SW 1271 (cell line): ENCODE results near the gene CYYR1.

Experiments used
- DNase-seq, 2 experiments: peaks; one replicate each; lab custom pipeline; 2025; lab: John Stamatoyannopoulos, UW

Gene CYYR1

DNA sequence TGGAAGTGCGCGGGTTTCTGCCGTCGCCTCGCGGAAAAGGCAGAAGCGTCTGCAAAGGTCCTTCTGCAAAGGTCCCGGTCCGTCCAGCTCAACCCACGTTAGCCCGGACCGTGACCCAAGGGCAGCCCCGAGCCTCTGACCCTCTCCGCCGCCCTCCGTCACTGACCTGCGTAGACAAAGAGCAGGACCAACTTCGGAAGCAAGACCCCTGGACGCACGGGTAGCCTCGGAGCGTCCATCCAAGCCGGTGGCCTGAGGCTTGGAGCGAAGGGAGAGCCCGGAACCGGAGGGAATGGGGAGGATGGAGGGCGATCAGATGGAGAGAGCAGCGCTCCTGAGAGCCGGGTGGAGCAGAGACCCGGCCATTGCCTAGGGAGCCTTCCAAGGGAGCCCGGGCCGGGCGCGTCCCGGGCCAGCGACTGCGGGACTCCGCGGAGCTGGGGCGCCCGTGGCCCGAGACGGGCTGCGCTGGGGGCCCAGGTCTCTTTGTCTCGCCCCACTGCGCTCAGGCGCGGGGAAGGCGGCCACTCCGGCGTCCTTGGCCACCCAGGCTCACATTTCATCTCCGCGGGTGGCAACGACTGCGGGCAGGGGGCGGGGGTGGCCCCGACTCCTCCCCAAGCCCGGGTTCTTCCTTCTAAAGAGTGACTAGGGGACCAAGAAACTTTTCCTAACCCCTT, at the start of gene CYYR1:
TSS of gene CYYR1 (minus strand) at position 585 of the 680 bp plus-strand sequence. CDS start at position 239, 346 bp downstream.
- DNase-seq: no peak

DNA sequence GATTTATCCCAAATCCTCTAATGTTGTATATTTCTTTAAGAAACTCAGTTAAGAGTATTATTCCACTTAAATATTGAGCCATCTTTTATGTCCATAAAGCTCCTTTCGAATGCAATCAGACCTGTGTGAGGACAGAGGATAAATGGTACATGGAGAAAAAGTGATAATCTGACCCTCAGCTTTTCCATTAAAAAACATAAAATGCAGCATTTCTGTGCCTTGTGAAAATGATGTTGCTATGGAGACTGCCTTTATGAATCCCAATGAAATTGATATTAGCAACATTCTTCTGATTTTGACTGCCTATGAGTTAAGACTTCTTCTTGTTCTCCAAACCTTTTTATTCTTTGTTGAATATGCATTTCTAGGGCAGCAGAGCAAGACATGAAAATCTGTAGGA, 44.1 kb upstream of the CYYR1 start:
- DNase-seq: no peak

DNA sequence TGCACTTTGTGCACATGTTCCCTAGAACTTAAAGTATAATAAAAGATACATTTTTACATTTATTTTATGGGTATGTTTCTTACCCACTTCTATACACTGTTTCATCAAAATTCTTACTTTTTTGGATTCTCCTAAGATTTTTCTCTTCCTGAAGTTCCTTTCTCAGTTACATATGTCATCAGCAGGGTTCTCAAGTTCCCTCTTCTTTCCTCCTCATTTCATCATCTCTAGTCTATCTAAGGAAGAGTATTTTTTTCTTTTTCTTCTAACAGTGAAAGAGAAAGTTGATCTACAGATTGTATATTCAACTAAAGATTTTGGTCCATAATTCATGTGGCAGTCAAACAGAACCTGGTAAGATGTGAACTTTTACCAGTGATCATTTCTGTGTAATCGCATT, 41.2 kb upstream of the CYYR1 start:
- DNase-seq: no peak

DNA sequence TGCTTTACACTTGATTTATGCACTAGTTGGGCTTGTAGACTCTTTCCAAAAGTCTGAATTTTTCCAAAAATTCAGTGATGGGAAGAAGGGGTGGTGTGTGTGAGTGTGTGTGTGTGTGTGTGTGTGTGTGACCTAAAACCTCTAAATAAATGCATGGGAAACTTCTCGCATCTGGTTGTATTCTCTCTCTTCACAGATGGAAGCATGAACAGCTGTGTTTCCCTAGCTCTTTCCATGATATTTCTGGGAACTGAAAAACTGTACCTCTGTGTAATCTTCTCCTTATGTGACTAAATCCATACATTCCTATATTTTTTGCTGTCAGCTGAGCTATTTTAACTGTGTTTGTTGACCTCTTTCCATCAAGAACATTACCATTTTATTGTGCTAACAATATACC, 26.2 kb upstream of the CYYR1 start:
- no peak for DNase-seq

DNA sequence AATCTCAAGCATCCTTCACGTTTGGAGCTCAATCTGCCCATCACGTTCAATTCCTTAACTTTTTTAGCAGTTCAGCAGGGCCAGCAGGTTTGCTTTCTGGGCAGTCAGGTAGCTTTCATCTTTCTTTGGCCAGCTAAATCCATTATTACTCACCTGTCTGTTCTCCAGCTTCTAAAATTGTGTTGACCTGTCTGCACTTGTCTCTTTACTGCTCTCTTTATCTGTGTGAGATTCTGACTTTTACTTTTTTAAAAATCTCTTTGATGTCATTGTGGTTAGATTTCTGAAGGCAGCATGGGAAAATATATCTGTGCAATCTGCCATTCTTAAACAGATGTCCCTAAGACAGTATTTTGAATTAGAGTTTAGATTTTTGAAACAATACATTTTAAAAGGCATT, 24.9 kb upstream of the CYYR1 start:
- no peak for DNase-seq

DNA sequence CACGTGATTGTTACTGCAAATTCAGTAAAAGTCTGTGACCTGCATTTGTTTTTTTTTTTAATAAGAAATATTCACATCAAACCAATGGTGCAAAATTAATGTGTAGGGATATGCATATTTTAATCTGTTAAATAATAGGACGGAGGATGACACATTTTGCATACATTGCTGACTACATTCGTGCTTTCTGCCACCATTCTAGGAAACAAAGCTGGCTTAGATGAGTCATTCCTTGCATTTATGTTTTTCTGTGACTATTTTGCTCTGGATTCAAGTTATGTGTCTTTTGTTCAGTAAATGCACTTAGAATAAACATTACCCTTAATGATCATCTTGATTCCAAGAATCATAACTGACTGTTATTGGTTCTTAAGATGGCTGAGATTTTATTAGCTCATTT, 23.9 kb upstream of the CYYR1 start:
- DNase-seq: no peak

DNA sequence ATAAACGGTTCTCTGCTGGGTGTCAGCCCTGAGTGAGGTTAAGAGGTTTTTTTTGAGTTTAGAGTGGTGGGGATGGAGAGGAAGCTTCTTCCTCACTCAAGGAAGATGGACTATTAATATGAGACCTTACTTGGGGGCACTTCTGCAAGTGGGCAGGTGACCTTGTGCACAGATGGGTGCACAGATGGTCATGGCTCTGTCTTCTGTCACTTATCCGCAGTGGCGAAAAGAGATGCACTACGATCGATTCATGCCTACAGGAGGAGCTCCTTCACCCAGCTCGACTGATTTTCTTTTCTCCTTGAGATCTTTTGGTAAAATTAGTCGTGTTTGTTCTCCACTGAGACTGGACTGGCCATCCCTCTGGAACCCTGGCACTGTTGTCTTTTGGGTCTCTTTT, 22.9 kb upstream of the CYYR1 start:
- no peak for DNase-seq

DNA sequence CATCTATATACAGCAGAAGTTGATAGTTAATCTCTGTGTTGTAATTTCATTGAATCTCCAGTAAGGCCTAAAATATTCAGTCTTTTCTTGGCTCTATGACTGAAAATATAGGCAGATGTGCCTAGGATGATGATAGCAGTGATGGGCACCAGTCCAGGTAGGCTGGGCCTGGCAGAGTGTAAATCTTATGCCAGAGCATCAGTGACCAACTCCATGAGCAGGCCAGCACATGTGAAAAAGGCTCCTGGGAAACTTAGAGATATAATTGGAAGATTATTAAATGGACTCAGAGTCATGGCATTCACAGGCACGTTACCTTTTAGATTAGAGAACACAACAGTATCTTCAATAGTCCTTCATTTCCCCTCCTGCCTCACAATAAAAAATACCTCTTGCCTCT, 20.7 kb upstream of the CYYR1 start:
- DNase-seq: no peak

DNA sequence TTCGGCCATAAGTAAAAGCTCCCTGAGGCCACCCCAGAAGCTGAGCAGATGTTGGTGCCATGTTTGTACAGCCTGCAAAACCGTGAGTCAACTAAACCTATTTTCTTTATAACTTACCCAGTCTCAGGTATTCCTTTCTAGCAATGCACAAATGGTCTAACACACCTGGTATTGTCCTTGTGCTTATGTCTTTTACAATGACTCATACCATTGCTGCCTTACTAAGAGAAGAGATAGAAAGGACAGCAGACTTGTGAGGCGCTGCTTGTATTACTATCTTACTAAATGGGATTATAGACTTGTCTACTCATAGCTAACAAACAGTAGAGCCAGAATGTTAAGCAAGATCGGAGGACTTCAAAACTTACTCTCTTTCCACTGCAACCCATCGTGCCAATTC, 18.5 kb upstream of the CYYR1 start:
- DNase-seq: no peak

DNA sequence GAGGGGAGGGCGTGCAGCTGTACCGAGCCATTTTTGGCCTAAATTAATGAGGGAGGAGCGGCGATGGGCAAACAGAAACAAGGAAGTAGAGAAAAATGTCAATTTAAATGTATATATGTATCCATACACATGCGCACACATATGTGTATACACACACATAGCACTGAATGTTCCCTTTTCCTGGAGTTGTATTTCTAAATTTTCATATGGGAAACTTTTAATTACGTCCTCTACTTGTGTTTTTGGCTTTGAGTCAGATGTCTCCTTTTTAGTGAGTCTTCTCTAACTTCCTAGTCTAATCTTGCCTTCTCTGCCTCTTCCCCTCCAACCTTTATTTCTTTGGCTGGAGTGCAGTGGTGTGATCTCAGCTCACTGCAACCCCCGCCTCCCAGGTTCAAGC, 15.4 kb upstream of the CYYR1 start:
- DNase-seq: no peak

DNA sequence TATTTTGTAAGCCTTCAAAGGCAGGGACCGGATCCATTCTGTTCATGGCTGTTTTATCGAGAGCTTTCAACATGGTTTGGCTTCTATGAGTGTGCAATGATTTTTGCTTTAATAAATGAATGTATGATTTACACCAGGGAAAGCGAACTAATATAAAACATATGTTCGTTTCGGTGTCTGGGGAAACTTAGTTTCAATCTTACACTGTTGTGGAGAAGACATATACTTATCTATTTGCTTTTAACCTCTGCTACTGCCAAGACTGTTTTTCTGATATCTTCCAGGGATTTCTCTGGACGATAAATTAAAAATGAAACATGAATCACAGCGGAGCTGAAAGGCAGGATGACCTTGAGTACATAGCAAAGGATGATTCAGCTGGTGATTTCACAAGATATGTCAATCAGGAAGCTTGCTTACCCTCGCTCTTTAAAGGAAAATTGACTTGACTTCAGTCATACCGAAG, 14.7 kb upstream of the CYYR1 start:
- DNase-seq: no peak

DNA sequence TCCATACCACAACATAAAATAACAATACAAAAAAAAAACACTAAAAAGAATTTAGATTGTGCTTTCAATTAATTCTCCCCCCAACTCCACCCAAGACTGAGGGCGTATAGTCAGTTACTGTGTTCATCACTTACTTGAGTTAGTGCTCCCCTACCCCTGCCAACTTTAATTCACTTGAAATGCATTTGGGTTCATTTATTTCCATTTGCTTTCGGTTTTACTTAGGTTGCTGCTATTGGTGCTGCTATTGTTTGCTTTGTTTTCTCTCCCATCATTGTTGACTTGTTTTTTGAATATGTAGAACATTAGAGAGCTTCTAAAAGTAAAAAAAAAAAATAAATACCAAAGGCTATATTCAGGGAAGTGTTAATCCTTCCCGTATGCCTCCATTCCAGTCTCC, 10.7 kb upstream of the CYYR1 start:
- no peak for DNase-seq

DNA sequence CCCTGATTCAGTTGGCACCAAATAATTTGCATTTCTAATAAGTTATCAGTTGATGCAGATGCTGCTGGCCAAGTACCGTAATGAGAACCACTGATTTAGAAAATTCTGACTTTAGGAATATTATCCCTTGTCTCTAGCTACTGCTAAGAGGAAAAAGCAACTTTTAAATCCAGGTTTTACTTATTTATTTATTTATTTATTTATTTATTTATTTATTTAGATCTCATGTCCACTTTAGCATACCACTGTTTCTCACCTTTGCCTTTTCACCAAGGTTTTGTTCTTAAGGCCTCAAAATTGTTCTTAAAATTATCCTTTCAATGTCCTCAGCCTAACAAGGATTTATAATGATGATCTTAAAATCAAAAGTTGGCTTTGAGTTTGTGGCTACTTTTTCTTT, 8.7 kb upstream of the CYYR1 start:
- no peak for DNase-seq

DNA sequence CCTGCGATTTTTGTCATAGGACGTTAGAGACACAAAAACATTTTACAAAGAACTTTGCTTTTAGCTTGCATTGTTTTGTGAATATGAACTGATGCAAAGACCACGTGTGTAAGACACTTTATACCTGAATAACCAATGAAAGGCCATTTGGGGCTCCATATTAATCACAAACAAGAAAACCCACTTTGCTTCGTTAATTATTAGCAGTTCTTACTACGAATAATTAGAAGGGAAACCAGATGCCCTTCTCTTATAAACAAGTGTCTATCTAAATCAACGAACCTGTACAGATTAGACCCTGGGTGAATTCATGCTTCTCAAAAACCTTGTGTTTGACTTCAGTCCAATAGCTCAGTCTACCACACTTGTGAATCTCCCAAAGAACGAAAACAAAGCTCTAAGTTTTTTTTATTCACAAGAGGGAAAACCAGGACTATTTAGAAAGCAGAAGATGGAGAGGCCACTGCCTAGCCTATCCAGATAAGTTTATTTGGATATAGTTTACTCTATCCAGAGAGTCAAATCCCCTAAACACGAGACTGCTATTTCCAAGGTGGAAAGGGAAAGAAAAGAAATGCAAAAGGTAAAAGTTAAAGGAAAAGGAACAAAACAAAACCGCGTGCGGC, 897 bp downstream of the CYYR1 start:
- no peak for DNase-seq

DNA sequence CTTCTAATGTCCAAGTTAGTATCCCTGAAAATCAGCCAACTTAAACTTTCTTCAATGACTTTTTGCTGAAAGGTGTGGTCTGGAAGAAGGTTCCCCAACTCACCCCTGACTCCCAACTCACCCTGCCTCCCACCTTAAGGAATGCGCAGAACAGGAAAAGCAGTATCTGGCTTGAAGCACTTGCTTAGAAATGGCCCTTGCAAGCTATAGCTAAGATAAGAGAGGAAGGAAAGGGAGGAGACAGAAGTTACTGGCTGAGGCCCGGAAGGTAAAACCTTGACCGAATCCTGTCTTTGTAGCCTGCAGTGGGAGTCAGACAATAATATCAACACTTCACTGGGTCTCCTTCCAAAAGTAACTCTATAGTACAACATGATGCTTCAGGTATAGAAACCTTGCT, 2.9 kb downstream of the CYYR1 start:
- no peak for DNase-seq

DNA sequence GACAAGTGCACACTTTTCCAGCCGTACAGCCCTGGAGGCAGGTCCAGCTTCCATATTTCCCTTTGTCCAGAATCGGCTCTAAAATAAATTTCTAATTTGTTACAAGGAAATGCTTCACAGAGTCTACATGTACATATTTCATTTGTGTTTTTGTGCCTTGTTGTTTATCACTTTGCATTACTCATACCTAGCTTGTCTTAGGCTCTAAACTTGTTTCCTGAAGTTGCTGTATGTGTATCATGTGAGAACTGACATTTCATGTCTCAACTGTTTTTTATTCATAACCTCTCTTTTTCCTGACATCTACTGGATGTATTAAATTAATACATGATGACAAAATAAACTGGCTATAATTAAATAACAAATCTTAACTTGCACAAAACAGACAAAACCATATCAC, 7.5 kb downstream of the CYYR1 start:
- no peak for DNase-seq

DNA sequence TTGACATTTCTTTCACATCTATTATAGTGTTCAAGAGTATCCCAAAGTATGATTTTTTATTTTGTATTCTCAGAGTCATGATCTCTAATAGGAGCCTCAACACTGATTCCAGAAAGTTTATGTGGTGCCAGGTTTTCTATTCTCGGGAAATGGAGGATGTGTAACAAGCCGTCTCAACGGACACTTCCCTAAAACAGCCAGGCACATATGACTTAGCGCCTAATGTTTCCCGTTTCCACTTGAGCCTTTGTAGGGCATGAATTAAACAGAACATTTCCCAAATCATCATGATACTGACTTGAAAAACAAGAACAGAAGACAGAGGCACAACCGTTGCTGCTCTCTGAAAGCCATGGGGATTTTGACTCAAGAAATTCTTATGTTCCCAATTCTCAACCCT, 8.0 kb downstream of the CYYR1 start:
- DNase-seq: no peak

DNA sequence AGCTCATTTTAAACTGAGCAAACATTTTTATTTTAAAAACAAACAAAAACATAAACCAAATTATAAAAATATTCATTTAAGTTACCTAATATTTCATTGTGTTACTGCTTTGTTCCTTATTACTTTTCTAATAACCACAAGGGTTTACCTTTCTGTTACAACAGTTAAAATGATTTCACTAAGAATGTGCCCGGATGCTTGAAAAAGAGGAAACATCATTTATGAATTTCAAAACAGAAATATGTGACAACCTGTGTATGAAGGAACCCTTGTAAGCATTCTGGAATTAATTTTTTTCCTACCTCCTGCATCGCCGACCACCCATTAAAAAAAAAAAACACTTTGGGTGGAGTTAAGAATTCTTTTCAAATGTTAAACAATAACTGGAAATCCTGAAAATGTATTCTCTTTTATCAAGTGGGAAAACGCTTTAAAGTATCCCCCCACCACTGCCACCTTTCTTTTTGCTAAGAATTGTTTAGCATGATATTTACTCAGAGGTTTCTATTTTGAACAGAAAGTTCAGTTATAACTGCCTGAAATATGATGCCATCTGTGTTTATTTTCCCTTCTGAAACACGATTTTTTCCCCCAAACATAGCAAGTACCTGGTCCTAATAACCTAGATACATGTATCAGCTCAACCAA, 9.1 kb downstream of the CYYR1 start:
- no peak for DNase-seq

DNA sequence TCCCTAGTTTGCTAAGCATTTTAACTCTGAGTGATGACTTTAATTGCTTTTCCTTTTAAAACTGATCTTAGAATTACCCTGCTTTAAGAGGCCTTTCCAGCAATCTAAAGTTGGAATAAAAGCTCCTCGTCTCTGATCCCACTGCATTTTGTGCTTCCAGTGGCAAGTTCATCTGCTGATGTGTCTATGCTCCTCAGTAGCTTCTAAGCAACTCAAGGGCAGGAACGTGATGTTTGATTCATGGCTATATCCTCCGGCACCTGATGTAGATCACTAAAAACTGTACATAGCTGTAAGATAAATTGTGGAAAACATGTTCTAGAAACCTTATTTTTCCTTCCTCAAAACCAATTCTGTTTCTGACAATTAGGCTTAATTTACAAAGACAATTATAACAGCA, 12.5 kb downstream of the CYYR1 start:
- DNase-seq: no peak

DNA sequence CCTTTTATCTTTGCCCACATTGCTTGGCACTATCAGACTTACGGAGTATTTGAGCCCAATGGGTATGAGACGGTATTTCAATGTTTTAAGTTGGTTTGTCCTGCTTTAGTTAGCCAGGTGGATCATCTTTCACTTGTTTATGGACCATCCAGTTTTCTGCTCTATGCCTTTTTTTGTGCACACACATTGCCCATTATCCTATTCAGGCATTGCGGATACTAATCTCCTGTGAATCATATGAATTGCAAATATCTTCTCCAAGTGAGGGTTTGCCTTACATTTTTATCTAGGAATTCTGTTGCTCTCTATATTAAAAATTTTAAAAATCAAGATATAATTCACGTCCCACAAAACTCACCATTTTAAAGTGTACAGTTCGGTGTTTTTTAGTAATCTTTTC, 14.0 kb downstream of the CYYR1 start:
- no peak for DNase-seq

DNA sequence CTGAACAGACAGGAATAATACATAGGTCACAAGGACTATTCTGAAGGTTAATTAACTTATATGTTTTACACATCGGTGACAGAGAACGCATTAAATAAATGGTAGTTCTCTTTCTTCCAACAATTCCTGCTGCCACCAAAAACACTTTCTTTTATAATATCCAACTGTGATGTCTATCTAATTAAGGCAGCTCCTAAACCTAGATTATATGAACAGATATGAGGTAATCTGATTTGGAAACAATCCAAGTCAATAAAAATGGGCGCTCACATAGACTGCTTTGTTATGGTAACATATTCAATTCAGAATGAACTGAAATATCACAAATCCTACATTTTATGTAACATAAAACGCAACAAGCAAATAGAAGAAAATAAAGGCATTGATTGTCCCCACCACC, 16.0 kb downstream of the CYYR1 start:
- DNase-seq: no peak

DNA sequence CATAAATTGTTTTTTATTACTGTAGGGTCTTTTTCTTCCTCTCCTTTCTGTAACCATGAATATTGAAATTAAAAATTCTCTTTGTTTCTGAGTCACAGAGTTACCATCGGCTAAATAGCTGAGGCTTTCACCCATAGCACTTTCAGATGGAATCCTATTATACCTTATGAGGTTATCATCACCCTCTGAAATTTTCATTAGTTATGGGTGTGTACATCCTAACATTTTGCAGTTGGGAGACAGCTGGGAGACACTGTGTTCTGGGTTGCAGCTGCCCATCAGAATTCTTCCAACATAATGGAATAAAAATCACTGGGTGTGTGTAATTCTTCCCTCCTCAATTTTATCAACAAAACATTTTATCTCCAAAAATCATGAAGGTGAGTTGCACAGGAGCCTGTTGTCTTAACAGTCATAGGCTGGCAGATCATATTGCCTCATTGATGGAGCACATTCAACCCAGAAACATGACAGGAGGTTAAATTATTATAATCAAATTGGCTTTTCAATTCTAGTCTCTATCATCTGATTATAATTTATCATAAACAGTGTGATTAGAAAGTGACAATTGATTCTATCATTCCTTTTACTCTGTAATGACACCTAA, 17.4 kb downstream of the CYYR1 start:
- no peak for DNase-seq

DNA sequence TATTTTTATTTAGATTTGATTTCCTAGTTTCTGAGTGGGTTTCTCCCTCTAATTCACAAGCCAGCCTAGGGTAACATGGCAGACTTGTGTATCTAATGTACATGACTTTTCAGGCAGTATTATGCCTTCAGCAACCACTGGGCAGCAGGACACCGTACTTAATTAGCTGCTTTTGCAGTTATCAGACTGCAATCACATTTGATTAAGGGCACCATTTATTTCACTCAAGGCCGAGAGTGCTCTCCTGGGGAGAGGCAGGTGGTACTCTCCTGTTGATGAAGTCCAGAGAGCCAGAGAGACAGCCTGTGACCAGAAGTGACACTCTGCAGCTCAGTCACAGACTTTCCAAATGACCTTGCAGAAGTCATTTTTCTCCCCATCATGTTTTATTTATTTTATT, 18.7 kb downstream of the CYYR1 start:
- no peak for DNase-seq
